AML-193 (cell line): Measurements from ENCODE around the gene UBE2F.
"Not testable (repeated sequence)": the region's sequence is repeated elsewhere in the genome, so short reads cannot be mapped to it uniquely, and the experiment has no call there.

ENCODE experiments used
- DNase-seq, 2 experiments: peaks; one replicate each; lab custom pipeline; 2025; lab: John Stamatoyannopoulos, UW

Gene UBE2F

GRCh38 chr2:238046725-238047270, 80.0 kb downstream of the UBE2F start:
- DNase-seq = no peak

- no peak for DNase-seq
Observed at GRCh38 chr2:238053191-238053776, 86.5 kb downstream of the UBE2F start.

- DNase-seq = no peak
Observed at GRCh38 chr2:238055841-238056240, 89.0 kb downstream of the UBE2F start.

- not testable (repeated sequence) for DNase-seq
Observed at GRCh38 chr2:238057696-238058575, 91.1 kb downstream of the UBE2F start.

GRCh38 chr2:238059505-238059904, 92.7 kb downstream of the UBE2F start:
- DNase-seq = no peak

GRCh38 chr2:238060096-238060541, 93.3 kb downstream of the UBE2F start:
- peak in 1 of 2 experiments; percentile 25 for DNase-seq

GRCh38 chr2:238060542-238061314, 93.9 kb downstream of the UBE2F start, which contains the start of gene SCLY:
Gene SCLY (plus strand): TSS chr2:238061001. CDS start chr2:238061055, 54 bp downstream.
- DNase-seq = peak; percentile 87 to 88

- DNase-seq = peak; percentile 5 to 34
Observed at GRCh38 chr2:238061315-238062202, 94.7 kb downstream of the UBE2F start.

GRCh38 chr2:238063414-238064189, 96.8 kb downstream of the UBE2F start:
- DNase-seq = no peak

GRCh38 chr2:238064376-238064775, 97.6 kb downstream of the UBE2F start:
- DNase-seq = no peak

- DNase-seq = no peak
Observed at GRCh38 chr2:238065071-238065846, 98.4 kb downstream of the UBE2F start.

- DNase-seq = no peak
Observed at GRCh38 chr2:238066218-238066617, 99.4 kb downstream of the UBE2F start.

GRCh38 chr2:238066718-238067117, 99.9 kb downstream of the UBE2F start:
- not testable (repeated sequence) for DNase-seq

GRCh38 chr2:238067939-238068338, 101.1 kb downstream of the UBE2F start:
- no peak for DNase-seq

GRCh38 chr2:238069021-238069709, 102.4 kb downstream of the UBE2F start:
- DNase-seq = no peak

GRCh38 chr2:238069877-238070276, 103.1 kb downstream of the UBE2F start:
- DNase-seq = no peak

GRCh38 chr2:238075397-238075796, 108.6 kb downstream of the UBE2F start:
- no peak for DNase-seq

- DNase-seq = no peak
Observed at GRCh38 chr2:238077292-238077691, 110.5 kb downstream of the UBE2F start.

GRCh38 chr2:238079874-238080327, 113.1 kb downstream of the UBE2F start:
- no peak for DNase-seq
